GM18870 (cell line): ENCODE measurements around the gene EPHB3.
"Not testable (repeated sequence)": the region's sequence is repeated elsewhere in the genome, so short reads cannot be mapped to it uniquely, and the experiment has no call there.

Experiments used
- ATAC-seq: cut with Tn5 transposase; IDR thresholded peaks from one replicate; pipeline ENCODE4 v1.9.1; 2021; ENCODE audit warnings: moderate library complexity; ENCODE audit not compliant: unreplicated experiment

Gene EPHB3

GRCh38 chr3:184597829-184598573 lies 36.4 kb downstream of the EPHB3 start:
- no peak for ATAC-seq

- no peak for ATAC-seq
Observed at GRCh38 chr3:184598574-184598927, 37.0 kb downstream of the EPHB3 start.

GRCh38 chr3:184599143-184599542 lies 37.6 kb downstream of the EPHB3 start:
- ATAC-seq, result no peak

DNA sequence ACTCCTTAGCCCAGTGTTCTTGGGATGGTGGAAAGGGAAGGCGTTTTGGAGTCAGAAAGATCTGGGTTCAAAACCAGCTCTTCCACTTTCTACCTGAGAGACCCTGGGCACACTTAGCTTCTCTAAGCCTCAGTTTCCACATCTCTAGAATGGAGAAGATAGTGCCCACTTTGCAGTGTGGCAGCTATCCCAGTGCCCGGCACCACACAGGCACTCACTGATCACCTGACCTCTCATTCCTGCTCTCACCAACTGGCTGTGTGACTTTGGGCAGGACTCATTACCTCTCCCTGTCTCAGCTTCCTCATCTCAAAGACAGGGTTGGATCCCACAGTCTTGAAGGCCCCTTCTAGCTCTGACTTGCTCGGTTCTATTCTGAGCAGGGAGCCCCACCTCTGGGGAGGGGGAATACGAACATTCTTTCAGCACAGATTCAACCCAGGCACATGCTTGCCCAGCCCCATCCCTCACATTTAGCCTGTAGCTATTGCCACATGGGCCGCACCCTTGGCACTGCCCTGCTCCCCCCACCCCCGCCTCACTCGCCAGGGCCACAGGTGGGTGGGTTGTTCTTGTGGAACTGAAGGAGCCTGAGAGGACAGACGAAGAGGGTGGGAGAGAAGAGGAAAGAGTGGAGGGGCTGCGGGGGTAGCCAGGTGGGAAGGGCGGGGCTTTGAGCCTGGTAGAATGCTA lies 39.2 kb downstream of the EPHB3 start:
- ATAC-seq, result no peak

DNA sequence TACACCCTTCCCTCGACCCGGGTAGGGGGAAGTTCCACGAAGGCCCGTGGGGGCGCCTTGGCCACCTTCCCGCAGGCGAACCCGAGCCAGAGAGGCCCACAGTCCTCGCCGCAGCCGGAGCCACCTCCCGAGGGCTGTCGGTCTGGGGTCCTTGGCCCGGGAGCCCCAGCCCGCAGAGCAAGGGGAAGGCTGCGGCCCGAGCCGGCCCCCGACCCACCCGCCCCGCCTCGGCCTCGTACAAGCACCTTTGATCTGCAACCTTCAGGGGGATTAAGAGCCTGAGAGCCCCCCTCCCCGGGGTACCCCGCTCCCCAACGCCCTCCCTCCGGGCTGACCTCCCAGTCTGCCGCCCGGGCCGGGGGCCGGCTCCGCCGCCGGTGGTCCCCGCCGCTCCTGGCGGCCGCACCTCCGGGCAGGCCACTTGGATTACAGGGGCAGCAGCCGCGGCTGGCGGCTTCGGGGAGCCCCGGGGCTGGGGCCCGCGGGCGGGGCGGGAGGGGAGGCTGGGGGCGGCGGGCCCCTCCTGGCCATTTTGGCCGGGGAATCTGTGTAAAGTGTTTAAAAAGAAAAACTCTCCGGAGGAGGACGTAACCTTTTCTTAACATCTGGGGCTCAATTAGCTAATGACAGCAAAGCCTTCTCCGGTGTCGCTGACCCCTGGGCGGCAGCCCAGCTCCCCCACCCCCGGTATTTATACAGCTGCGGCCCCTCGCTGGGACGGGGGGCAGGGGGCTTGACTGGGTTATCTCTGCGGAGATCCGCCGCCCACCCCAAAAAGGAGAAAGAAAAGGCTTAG lies 40.2 kb downstream of the EPHB3 start:
- no peak for ATAC-seq

- ATAC-seq, result no peak
Observed at GRCh38 chr3:184602372-184603150, 41.0 kb downstream of the EPHB3 start.

DNA sequence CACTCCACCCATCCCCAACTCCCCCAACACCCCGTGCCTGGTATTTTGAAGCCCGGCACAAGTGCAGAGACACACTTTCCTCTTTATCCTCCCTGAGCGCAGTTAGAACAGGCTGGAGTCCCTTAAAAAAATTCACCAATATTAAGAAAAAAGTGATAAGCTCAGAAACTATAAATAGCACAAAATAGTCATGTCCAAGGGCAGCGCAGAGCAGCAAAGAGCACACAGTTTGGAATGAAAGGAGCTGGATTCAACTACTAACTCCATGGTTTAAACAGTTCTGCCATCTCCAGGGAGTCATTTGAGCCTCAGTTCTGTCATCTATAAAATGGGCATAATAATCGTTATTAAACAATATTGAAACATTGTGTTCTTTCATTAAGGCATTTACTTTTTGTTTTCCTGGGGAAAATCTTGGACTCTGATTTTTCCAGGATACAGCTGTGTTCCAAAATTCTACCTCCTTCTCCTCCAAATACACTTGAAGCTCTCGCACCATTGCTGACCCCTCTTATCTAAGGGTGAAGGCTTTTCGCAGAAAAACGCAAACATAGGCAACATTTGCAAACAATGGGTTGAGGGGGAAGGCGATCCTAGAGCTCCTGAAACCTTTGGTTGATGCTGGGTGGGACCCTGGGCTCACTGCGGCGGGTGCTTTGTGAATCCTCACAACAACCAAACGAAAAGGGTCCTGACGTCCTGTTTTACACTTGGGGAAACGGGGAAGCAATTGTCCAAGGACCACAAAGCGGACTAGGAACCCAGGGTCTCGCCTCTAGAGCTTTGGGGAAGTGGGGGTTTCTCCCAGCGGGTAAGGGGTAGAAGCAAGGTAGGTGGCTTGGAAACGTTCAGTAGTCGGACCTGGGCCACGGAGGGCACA lies 41.8 kb downstream of the EPHB3 start:
- no peak for ATAC-seq

GRCh38 chr3:184604039-184604601 lies 42.5 kb downstream of the EPHB3 start:
- no peak for ATAC-seq

DNA sequence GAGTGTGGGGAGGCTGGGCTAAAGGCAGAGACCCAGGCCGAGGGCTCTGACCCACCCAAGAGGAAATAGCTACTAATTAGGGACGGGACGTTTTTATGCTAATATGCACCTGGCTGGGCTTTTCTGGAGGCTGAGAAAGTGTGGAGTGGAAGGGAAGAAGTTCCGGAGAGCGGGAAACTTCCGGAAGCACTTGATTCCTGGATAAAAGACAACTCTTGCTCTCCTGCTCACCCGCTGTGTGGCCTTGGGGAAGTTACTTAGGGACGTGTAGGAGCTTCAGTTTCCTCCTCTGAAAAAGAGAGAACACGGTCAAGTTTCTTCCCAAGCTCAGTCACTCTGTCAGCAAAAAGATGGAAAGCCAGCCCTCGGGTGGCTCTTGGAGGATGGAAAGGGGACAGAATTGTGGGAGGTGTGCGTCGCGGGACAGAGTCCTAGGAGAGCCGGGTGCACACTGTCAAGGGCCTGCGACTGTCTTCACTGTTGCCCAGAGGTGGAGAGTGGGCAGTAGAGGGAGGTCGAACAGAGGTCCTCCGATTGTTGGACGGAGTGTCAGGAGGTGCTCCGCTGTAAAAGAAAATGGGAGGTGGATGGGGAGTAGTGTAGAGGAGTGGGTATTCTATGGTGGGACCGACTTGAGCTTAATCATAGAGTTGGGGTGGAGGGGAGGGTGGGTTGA lies 43.2 kb downstream of the EPHB3 start:
- ATAC-seq, result no peak

GRCh38 chr3:184608209-184608608 lies 46.6 kb downstream of the EPHB3 start:
- no peak for ATAC-seq

GRCh38 chr3:184609476-184610244 lies 48.1 kb downstream of the EPHB3 start:
- ATAC-seq, result no peak

- no peak for ATAC-seq
Observed at GRCh38 chr3:184610245-184610871, 48.8 kb downstream of the EPHB3 start.

DNA sequence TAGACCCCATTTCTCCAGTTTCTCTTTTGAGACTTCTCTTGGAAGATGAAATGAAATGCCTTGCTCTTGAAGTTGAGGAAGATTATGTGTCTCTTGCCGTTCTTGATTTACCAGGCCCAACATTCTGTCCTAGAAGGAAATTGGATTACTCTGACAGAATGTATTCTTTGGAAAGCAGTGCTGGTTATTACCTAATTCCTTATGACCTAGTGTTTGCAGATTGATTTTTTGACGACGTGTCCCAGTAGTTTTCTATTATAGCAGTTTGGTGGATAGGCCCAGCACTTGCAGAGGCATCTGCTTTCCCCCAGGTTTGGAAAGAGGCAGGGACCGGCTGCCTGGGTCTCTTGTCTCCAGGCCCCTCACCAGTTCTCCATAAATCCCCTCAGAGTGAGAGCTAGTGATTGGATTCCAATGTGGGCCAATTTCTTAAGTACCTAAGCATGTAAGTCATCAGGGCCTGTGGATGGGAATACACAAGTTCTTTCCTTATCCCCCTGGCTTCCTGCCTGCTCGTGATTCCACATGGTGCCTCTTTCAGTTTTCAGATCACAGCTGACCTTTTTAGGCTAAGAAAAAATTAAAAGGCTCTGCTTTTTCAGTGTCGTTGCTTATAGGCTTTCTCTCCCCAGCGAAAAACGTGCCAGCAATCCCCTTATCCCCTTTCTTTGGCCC lies 50.2 kb downstream of the EPHB3 start:
- no peak for ATAC-seq

DNA sequence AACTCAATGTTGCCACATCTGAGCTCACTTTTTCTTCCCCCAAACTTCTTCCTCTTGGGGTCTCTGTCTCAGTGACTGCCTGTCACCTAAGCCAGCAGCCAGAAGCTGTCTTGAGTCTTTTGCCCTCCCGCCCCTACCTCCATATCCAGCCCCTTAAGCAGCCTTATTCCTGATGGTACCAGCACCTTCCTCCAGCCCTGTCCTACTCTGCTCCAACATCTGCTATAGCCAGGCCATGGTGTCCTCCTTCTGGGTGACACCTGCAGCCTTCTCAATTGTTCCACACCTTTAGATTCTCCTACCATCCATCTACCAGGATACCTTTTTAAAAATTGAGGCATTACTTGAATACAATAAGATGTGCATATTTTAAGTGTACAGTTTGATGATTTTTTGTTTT lies 53.8 kb downstream of the EPHB3 start:
- no peak for ATAC-seq

GRCh38 chr3:184616436-184616835 lies 54.9 kb downstream of the EPHB3 start:
- no peak for ATAC-seq

GRCh38 chr3:184617306-184617705 lies 55.7 kb downstream of the EPHB3 start:
- ATAC-seq, result not testable (repeated sequence)

DNA sequence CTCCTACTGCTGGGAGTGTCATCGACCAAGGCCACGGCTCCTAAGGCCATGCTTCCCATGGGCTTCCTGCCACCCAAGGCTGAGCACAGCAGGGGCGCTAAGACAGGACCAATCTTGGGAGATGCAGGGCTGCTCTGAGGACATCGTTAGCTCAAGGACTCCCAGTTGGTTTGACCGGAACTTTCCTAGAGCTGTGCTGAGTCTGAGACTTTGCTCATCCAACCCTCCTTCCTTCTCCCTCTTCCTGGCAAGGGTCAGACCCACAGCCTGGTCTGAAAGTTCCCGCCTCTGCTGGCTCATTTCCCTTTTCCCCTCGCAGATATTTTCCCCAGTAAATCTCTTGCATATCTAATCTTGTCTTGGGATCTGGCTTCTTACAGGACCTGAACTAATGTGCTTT lies 57.2 kb downstream of the EPHB3 start:
- ATAC-seq, result no peak
